Uterus (tissue), 4 donors: ENCODE results near the gene COMMD8. TPM values are rescaled to one million over a fixed set of nuclear protein-coding genes. Genes with fewer than 3 reads are reported as not detected.
A peak's percentile ranks its signal among the peaks of the same experiment; 100 is the strongest.

ENCODE experiments used
- DNase-seq, 2 donors: peaks; one replicate each; pipeline ENCODE4 v3.0.0-alpha.2; 2019 to 2020
- H3K27ac ChIP-seq, 2 donors: fragments of 200-600 bp; sonication (generic); 1 replicate in 1 of 2; 2 replicates in 1 of 2; pipeline ENCODE4 v1.5.1; 2016 to 2018
- H3K27me3 ChIP-seq, 2 donors: fragments of 200-600 bp; sonication (generic); one replicate each; pipeline ENCODE4 v1.5.1; 2018 to 2019; ENCODE audit warnings: control low read depth in 1 of 2
- H3K36me3 ChIP-seq, 2 donors: fragments of 200-600 bp; sonication (generic); one replicate each; pipeline ENCODE4 v1.5.1; 2019; ENCODE audit warnings: control low read depth in 1 of 2
- H3K4me1 ChIP-seq, 2 donors: fragments of 200-600 bp; sonication (generic); one replicate each; pipeline ENCODE4 v1.5.1; 2018 to 2019; ENCODE audit warnings: control low read depth in 1 of 2
- H3K4me3 ChIP-seq, 2 donors: fragments of 200-600 bp; sonication (generic); 1 replicate in 1 of 2; 2 replicates in 1 of 2; pipeline ENCODE4 v1.5.1; 2018 to 2019; ENCODE audit warnings: mild to moderate bottlenecking in 1 of 2
- H3K9me3 ChIP-seq, 2 donors: fragments of 200-600 bp; sonication (generic); one replicate each; pipeline ENCODE4 v1.5.1; 2019; ENCODE audit warnings: control low read depth in 1 of 2
- CTCF ChIP-seq, 4 experiments: fragments of 200-600 bp in 2 of 4; fragments of 450-650 bp in 2 of 4; sonication (generic) in 2 of 4; IDR thresholded peaks; one replicate each; pipeline ENCODE4 v1.5.1; 2016 to 2019; ENCODE audit warnings: antibody characterized with exemption in 4 of 4, mild to moderate bottlenecking in 2 of 4, moderate library complexity in 1 of 4
- POLR2A ChIP-seq, 2 donors: fragments of 450-650 bp; IDR thresholded peaks; one replicate each; pipeline ENCODE4 v1.6.1; 2016; ENCODE audit warnings: antibody characterized with exemption in 2 of 2, mild to moderate bottlenecking in 1 of 2, moderate library complexity in 1 of 2
- intact Hi-C: fragments of 100-400 bp; cut with DNase I; formaldehyde crosslinking; loops from one replicate; pipeline ENCODE4 v1.15.1; 2023; ENCODE audit warnings: low total_unique reads
- total RNA-seq, 4 donors: library from RNA; depleted of rRNA in 3 of 4; stranded (reverse); fragments of >200 nt in 3 of 4; gene quantifications; one replicate each; pipeline versions ENCODE4 v1.1.0 to v1.2.4, GENCODE V29; 2014 to 2023
- donor health status: DM: yes; HTN: yes; CAD: no.

The COMMD8 gene
- 10 to 100 TPM in 3 of 4 donors, 1 to 10 TPM in 1; 6.9 to 21.2 (median 15.0) TPM for total RNA-seq

GRCh38 chr4:47463235-47463956, at the start of gene COMMD8:
COMMD8 (minus strand) TSS chr4:47463702; CDS start chr4:47463651, 51 bp downstream.
- TF ChIP-seq CTCF (IDR thresholded peaks at IDR 0.05) (peak; percentile 37 to 62 (median 46)), POLR2A (IDR thresholded peaks at IDR 0.05) (peak; percentile 42 to 69)

GRCh38 chr4:47510506-47511143, 47.1 kb upstream of the COMMD8 start:
- Histone ChIP-seq H3K27me3 (no peaks in the 10 kb centered on the region), H3K9me3 (no peaks in the 10 kb centered on the region), H3K4me3 (no peak overlapping the region), H3K36me3 (no peaks in the 10 kb centered on the region), H3K27ac (peak overlapping the region; percentile 45 to 66), H3K4me1 (no peaks in the 10 kb centered on the region)
- intact Hi-C loops, result no loop called here
- no peak for TF ChIP-seq POLR2A (IDR thresholded peaks at IDR 0.05)
- peak in 2 of 4 experiments; percentile 7 to 18 for TF ChIP-seq CTCF (IDR thresholded peaks at IDR 0.05)
- DNase-seq, result no peak

More at GRCh38 chr4:47463235-47463956, at the start of gene COMMD8:
- intact Hi-C loops, result no loop called here
- H3K36me3 ChIP-seq, result no peaks in the 10 kb centered on the region
- H3K27me3 ChIP-seq, result no peaks in the 10 kb centered on the region
- H3K27ac ChIP-seq, result peak within 1 kb of the TSS; percentile 88 to 93
- peak; percentile 97 for DNase-seq
- H3K4me1 ChIP-seq, result no peaks in the 10 kb centered on the region
- no peaks in the 10 kb centered on the region for H3K9me3 ChIP-seq
- peak within 1 kb of the TSS; percentile 84 to 89 for H3K4me3 ChIP-seq

GRCh38 chr4:47505666-47506065, 42.2 kb upstream of the COMMD8 start:
- no peaks in the 10 kb centered on the region for H3K9me3 ChIP-seq
- H3K4me3 ChIP-seq, result no peak overlapping the region
- no peaks in the 10 kb centered on the region for H3K36me3 ChIP-seq
- H3K27me3 ChIP-seq, result no peaks in the 10 kb centered on the region
- TF ChIP-seq CTCF (IDR thresholded peaks at IDR 0.05), result no peak
- TF ChIP-seq POLR2A (IDR thresholded peaks at IDR 0.05), result no peak
- H3K4me1 ChIP-seq, result no peaks in the 10 kb centered on the region
- no peak overlapping the region for H3K27ac ChIP-seq
- no peak for DNase-seq
- intact Hi-C loops, result no loop called here

GRCh38 chr4:47505147-47505546, 41.6 kb upstream of the COMMD8 start:
- Histone ChIP-seq H3K4me1 (no peaks in the 10 kb centered on the region), H3K9me3 (no peaks in the 10 kb centered on the region), H3K27me3 (no peaks in the 10 kb centered on the region), H3K27ac (no peak overlapping the region), H3K4me3 (no peak overlapping the region), H3K36me3 (no peaks in the 10 kb centered on the region)
- no peak for TF ChIP-seq POLR2A (IDR thresholded peaks at IDR 0.05)
- TF ChIP-seq CTCF (IDR thresholded peaks at IDR 0.05), result no peak
- intact Hi-C loops, result no loop called here
- no peak for DNase-seq

GRCh38 chr4:47500776-47501175, 37.3 kb upstream of the COMMD8 start:
- intact Hi-C loops, result no loop called here
- H3K27me3 ChIP-seq, result no peaks in the 10 kb centered on the region
- H3K4me3 ChIP-seq, result no peak overlapping the region
- no peak overlapping the region for H3K27ac ChIP-seq
- H3K36me3 ChIP-seq, result no peaks in the 10 kb centered on the region
- H3K9me3 ChIP-seq, result no peaks in the 10 kb centered on the region
- TF ChIP-seq POLR2A (IDR thresholded peaks at IDR 0.05) (no peak), CTCF (IDR thresholded peaks at IDR 0.05) (no peak)
- peaks cover 0 to 5% of the 10 kb centered on the region in 2 donors for H3K4me1 ChIP-seq
- DNase-seq, result no peak
